Measurements from ENCODE around the gene PAF1.

Gene PAF1

DNA sequence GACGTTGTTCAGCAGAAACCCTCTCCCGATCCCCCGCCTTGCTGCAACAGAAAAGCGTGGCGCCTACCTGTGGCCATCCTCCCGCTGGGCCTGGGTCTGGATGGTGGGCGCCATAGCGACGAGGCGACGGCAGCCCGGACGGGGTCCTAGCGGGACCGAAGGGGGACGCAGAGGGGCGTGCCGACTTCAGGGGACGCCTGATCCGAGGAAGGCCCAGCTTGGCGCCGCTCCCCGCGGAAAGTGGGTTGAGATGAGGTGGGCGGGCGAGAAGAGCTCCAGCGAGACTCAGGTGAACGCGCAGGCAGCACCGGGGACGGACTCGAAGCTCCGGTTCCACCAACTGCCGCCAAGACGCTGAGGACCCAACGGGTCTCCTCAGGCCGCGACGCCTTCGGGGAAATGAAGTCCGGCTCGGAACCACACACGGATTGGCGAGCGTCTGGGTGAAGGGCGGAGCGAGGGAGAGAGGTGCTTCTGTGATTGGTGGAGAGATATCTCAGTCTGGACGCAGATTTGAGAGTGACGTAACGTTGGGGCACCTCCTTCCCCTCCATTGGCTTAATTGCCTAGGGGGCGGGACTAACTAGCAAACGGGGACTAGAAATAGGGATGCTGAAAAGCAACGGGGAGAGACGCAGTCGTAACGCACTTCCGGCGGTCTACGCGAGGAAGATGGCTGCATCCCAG is at the start of gene PAF1, which contains the start of gene MED29:
Gene PAF1 (minus strand): TSS at position 356 of the 687 bp plus-strand sequence. CDS start 242 bp downstream, at position 114.
Gene MED29 (plus strand): TSS at position 628 of the 687 bp plus-strand sequence. CDS start 45 bp downstream, at position 673.
- peak; percentile 99 for DNase-seq

DNA sequence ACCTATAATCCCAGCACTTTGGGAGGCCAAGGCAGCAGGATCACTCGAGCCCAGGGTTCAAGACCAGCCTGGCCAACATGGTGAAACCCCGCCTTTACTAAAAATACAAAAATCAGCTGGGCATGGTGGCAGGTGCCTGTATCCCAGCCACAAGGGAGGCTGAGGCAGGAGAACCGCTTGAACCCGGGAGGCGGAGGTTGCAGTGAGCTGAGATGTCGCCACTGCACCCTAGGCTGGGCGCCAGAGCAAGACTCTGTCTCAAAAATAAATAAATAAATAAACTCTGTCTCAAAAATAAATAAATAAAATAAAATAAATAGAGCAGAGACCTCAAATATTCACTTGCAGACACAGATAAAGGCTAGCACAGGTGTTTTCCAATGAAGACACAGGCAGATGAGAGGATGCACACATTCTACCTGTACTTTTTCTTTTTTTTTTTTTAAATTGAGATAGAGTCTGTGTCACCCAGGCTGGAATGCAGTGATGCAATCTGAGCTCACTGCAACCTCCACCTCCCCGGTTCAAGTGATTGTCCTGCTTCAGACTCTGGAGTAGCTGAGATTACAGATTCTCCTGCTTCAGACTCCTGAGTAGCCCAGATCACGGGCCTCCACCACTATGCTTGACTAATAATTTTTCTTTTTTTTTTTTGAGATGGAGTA is 47.5 kb upstream of the PAF1 start:
- DNase-seq = no peak

DNA sequence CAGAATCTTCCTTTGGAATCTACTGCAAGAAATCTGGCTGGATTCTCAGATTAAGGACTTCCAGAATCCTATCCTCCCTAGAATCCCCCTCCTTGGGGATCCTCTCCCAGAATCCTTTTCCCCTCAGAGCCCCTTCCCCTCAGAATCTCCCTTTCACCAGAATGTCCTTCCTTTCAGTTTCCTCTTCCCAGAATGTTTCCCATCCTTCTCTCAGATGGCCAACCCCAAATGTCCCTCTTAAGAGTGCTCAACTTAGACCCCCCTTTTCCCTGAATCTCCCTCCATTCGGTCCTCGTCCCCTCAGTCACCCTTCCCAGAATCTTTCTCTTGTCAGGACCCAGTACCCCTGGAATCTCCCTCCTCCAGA is 45.4 kb upstream of the PAF1 start:
- DNase-seq = no peak

DNA sequence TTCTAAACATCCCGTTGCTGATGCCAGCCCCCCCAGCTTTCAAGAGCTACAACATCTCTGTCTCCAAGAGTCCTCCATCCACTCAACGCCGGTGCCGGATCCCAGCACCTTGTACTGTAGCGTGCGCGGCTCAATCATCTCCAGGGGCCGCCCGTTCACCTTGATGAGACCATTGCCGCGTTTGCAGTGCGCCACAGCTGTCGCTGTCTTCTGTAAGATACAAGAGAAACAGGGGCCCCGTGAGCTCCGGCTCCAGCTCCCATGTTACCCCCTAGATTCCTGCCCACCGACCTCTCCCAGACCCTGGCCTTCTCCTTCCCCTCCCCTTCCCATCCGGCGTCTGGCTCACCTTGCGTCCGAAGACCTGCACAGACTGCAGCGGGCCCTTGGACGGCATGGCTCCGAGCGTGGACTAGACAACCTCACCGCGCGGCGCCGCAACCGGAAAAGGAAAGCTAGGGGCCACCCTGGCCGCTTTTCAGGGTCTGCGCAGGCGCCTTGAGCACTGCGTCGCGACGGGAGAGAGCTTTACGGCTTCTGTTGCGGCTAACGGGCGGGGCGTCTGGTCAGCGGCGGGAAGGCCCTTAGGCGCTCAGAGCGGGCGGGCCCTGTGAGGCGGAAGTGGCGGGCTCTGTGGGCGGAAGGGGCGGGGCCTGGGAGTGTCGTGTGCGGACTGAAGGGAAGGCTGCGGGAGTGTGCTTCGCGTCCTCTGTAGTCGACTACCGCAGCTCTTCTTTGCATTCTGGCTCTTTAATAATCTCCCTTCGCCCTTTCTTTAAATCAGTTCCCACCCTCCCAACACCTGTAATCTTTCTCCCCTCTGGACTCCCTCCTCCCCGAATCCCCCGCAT is 44.8 kb upstream of the PAF1 start, which contains the start of gene RPS16:
Gene RPS16 (minus strand): TSS at position 451 of the 851 bp plus-strand sequence. CDS start 54 bp downstream, at position 397.
- DNase-seq = peak; percentile 97

DNA sequence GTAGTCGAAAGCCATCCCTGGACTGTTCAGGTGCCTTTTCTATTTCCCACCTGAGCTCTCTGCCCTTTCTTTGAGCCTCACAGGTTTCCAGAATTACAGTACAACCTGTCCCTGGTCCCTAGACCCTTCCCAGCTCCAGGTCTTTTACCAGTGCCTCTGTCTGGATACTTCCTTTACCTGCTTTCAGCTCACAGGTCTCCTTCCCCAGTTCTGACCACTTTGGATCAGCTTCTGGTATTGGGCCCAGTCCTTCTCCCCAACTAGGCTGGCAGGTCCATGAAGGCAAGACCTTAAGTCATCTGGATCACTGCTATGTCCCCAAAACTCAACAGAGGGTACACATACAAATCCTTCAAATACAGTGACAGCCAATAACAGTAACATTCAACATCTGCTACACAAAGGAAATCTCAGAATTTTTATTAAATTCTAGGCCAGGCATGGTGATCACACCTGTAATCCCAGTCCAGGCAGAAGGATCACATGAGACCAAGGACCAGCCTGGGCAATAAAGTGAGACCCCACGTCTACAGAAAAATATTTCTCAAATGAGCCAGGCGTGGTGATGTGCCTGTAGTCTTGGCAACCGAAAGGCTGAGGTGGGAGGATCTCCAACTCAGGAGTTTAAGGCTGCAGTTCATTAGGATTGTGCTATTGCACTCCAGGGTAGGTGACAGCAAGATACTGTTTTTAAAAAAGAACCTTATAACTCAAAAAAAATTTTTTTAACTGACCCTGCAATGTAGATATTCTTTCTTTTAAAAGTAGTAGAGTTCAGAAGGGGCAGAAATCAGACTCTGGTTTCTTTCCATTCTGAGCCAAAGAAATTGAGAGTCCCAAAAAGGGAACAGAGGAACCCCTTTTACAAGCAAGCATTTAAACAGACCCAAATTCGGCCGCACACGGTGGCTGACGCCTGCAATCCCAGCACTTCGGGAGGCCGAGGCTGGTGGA is 43.5 kb upstream of the PAF1 start:
- no peak for DNase-seq

DNA sequence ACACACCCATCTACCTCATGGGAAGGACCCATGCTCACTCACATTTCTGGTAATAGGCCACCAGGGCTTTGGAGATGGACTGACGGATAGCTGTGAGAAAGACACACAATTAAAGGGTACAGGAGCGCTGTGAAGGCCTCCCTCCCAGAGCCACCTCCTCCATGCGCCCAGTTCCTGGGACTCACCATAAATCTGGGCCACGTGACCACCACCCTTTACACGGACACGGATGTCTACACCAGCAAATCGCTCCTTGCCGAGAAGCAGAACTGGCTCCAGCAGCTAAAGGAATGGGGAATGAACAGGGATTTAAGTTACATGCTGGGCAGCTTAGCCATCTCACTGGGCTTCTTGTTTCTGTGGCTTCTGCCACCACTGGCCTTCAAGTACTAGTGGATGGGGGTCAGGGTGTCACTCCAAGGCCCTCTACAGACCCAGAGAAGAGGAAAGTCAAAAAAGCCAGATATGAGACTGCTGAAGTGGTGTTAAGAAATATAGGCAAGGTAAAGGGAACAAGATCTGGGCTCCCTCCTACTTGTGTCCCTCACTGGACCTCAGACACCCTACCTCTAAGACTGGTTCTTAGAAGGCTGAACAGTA is 42.7 kb upstream of the PAF1 start:
- DNase-seq = no peak

DNA sequence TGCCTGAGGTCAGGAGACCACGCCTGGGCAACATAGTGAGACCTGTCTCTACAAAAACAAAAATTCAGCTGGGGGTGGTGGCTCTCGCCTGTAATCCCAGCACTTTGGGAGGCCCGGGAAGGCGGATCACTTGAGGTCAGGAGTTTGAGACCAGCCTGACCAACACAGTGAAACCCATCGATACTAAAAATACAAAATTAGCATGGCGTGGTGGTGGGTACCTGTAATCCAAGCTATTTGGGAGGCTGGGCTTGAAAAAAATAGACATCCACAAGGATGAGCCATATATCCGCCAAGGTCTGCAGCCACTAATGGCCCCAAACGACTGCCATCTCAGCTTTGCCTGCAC is 41.7 kb upstream of the PAF1 start:
- DNase-seq = no peak

DNA sequence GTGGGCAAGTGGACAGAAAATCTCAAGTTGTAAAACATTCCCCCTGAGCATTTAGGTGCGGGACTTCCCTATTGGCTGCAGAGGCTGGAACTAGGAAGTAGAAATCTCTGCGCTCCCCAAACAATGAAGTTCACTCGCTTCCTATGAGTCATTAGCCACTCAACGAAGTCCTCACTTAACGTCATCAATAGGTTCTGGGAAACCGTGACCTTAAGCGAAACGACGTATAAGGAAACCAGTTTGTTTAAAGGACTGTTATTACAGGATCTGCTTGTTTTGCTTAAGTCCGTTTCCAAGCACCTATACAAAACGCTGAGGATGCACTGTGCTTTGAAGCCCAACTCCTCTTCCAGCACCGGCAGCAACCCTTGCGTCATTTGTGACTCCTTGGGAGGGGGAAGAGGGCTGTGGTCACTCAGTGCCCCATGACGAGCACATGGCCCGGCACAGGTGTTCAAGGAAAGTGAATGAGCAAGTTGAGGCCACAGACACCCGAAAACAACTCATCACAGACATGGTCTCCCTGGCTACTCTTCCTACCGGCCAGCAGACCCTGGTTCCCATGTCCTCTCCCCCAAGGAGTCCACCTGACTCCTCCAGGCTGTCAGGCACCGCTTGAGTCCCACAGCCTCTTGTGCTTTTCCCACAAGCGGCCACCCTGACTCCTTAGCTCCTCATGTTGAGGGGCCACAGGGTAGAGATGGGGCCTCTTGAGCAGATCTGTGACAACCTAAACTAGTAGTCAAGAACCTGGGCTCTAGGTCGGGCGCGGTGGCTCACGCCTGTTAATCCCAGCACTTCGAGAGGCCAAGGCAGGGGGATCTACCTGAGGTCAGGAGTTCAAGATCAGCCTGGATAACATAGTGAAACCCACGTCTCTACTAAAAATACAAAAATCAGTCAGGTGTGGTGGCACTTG is 40.0 kb upstream of the PAF1 start:
- DNase-seq = peak; percentile 27

DNA sequence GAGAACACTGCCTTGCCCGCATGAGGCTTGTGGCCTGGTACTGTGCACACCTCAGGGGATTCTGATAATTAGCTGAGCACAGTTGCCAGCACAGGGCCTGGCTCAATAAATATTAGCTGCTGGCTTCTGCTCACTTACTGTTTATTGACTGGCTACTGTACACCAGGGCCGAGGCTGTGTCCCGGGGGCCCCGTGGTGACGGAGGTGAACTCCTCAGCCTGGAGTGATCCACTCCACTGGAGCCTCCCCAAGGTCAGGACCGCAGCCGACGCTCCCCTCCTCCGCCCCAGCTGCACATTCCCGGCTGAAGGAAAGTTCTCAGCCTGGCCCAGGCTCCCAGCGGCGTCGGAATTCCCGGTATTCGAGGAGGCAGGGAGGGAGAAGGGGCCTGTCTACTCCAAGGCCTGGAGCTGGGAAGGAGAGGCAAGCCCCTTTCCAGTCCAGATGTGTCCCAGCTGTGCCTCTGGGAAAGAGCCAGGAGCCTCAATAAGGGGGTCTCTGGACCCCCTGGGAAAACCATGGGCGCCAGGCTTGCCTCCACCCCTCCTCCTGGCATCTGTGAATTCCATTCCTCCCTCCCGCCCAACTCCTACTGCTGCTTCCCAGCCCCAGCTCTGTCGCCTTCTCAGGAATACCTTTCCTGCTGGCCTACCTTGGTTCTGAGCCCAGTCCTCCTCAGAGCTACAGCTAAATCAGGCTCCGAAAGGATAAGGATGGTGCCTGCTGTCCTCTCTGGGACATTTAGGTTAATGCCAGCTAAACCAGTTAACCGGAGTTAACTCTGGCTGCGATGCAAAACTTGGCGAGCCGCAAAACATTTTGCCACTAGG is 37.6 kb upstream of the PAF1 start:
- DNase-seq = no peak

DNA sequence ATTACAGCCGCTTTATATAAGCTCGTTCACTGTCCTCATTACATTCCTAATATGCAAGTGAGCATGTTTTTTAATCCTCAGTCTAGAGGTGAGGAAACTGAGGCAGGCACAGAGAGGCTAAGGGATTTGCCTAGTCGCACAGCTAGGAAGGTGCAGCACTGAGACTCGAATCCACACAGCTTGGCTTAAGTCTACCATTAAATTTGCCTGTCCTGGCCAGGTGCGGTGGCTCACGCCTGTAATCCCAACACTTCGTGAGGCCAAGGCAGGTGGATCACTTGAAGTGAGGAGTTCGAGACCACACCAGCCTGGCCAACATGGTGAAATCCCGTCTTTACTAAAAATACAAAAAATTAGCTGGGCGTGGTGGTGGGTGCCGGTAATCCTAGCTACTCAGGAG is 36.8 kb upstream of the PAF1 start:
- DNase-seq = no peak

DNA sequence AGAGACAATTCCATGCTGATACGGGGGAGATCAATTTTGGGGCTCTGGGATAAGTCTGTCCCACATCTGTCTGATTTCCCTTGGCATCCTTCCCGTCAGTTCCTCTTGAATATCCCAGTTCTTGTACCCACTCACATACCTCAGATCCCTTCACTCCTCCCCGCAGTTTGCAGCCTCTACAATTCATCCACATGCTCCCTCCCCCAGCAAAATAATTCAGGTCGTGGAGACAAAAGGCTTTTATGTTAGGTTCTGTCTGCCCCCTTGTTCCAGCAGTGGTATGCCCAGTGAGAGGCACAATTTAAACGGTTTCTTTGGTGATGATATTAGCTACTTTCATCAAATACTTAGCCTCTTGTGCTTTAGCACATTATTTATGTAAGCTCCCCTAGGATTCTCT is 35.3 kb upstream of the PAF1 start:
- no peak for DNase-seq

DNA sequence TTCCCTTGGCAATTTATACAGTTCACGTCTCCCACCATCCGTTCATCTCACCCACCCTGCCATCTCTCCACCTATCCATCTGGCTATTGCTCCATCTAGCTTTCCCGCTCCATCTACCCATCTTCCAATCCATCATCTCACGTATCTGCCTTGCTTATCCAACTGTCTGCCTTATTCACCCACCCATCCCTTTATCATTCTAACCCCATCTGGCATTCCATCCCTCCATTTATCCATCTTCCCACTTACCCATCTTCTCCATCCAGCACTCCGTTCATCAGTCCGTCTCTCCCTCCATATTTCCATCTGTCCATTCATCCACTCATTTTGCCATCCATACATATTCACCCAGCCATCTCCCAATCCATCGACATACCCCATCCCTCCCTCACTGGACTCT is 34.8 kb upstream of the PAF1 start:
- no peak for DNase-seq

DNA sequence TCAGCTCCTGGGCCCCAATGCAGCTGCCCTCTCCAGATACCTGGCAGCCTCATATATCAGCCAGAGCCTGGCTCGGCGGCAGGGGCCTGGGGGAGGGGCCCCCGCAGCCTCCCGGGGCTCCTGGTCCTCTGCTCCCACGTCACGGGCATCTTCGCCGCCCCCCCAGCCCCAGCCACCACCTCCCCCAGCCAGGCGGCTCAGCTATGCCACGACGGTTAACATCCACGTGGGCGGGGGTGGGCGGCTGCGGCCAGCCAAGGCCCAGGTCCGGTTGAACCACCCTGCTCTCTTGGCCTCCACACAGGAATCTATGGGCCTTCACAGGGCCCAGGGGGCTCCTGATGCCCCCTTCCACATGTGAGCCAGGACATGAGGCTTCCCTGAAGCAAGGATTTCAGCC is 34.0 kb upstream of the PAF1 start:
- no peak for DNase-seq

DNA sequence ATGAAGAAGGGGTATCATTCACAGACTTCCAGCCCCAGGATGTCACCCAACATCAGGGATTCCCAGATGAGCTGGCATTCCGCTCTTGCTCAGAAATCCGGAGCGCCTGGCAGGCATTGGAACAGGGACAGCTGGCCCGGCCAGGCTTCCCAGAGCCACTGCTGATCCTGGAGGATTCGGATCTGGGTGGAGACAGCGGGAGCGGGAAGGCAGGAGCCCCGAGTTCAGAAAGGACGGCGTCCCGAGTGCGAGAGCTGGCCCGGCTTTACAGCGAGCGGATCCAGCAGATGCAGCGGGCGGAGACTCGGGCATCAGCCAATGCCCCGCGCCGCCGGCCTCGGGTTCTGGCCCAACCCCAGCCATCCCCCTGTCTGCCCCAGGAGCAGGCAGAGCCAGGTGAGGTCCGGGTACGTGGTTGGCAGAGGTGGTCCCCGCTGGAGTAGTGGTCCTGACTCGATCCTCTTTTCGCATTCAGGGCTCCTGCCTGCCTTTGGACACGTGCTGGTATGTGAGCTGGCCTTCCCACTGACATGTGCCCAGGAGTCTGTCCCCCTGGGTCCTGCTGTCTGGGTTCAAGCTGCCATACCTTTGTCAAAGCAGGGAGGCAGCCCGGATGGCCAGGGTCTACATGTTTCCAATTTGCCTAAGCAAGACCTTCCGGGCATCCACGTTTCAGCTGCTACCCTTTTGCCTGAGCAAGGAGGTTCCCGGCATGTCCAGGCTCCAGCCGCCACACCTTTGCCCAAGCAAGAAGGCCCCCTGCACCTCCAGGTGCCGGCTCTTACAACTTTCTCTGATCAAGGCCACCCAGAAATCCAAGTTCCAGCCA is 32.6 kb upstream of the PAF1 start:
- no peak for DNase-seq

DNA sequence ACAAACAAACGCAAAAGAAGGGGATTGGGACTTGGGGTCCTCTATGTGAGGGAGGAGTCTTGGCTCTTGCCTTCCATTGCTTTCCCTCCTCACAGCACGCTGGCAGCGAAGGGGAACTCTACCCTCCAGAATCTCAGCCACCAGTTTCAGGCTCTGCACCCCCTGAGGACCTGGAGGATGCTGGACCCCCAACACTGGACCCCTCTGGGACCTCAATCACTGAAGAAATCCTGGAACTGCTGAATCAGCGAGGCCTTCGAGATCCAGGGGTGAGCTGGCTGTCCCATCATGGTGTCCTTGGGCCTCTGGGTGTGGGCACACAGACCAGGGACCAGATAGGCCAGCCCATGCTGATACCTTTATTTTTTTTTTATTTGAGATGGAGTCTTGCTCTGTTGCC is 31.1 kb upstream of the PAF1 start:
- DNase-seq = no peak

DNA sequence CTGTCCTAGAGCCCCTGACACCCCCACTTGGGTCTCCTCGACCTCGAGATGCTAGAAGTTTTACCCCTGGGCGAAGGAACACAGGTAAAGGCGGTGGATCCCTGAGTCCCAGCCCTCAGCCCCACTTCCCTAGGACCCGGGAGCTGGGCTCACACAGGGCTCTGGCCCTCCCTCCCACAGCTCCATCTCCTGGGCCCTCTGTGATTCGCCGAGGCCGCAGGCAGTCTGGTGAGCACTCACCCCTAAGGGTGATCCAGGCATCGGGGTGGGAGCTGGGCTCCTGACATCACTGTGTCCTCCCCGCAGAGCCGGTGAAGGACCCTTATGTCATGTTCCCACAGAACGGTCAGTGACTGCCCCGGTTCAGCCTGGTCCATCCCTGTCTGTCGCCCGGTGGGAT is 29.9 kb upstream of the PAF1 start:
- DNase-seq = no peak

DNA sequence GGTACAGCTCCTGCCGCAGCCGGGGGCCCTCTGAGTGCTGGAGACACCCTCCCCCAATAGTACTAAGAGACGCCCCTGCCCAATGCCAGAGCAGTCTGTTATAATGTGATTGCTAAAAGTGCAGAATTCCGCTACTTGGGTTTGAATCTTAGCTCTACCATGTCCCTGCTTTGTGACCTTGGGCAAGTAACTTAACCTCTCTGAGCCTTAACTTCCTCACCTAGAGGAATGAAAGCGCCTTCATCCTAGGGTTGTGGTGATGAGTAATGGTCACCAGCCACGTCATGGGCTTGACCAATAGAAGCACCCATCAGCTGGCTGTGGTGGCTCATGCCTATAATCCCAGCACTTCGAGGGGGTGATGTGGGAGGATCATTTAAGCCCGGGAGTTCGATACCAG is 28.1 kb upstream of the PAF1 start:
- no peak for DNase-seq

DNA sequence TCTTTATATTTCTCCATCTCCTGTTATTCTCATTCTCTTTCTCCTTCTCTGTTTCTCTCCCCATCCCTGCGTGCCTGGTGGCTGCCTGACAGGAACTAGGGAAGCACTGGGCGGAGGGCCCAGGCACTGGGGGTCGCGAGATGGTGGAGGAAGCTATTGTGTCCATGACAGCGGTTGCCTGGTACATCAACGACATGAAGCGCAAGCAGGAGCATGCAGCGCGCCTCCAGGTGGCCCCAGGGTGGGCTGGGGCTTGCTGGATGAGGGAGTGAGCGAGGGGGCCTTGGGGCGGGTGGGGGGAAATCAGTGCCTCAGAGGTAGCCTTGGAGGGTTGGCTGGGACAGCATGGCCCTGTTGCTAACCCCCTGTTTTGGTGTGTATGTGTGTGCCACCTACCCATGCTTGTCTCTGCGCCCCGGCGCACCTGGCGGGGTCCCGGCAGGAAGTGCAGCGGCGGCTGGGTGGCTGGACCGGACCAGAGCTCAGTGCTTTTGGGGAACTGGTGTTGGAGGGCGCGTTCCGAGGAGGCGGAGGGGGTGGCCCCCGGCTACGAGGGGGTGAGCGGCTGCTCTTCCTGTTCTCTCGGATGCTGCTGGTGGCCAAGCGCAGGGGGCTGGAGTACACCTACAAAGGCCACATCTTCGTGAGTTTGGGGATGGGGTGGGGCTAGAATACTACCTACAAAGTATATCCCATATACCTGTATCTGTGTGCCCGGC is 26.7 kb upstream of the PAF1 start:
- DNase-seq = no peak
